GM20000 (cell line): ENCODE results near the gene C1QTNF6.
"Not testable (repeated sequence)": the region's sequence is repeated elsewhere in the genome, so short reads cannot be mapped to it uniquely, and the experiment has no call there.

Experiments
- DNase-seq: peaks from one replicate; pipeline ENCODE4 v3.0.0; 2012; ENCODE audit warnings: low spot score
- TF ChIP-seq, protein P1 (sequence below): IDR thresholded peaks from 2 replicates; pipeline ENCODE4 v1.5.1; 2012; ENCODE audit warnings: mild to moderate bottlenecking, control low read depth; ENCODE audit errors: extremely low read depth, missing control alignments

The C1QTNF6 gene

DNA sequence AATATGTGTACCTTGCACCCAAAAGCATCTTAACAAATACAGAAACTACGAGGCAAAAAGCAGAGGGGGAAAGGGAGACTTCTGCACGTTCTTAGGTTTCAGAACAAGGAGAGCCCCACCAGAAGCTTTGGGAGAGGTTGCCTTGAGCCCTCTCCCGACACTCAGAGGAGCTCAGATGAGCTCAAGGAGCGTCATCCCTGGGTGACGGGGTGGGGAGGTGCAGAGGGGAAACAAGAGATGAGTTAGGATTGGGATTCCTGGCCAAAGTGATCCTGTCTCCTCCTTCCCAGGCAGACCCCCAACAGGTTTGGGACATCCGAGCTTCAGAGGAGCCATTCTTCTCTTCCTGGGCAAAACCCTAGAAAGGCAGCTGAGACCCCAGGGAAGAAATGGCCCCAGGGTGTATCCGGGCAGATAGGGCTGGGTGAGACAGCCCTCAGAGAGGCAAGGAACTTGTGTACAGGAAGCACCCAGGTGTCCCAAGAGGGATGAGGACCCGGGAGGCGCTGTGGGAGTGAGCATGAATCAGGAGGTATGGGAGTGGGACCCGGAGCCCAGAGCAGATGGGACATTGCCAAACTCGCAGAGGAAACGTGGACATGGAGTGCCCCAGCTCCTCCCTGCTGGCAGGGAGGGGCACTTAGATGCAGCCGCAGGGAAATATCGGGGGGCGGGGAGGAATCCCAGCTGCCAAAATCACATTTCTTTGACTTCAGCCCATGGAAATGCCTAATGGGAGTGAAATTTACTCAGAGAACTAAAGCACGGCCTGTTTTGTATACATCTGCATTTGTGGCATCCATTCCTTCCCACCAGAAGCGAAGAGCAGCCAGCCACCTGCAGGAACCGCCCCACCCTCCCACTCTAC lies 12.4 kb downstream of the C1QTNF6 start:
- no peak for DNase-seq
- TF ChIP-seq, protein P1, sequence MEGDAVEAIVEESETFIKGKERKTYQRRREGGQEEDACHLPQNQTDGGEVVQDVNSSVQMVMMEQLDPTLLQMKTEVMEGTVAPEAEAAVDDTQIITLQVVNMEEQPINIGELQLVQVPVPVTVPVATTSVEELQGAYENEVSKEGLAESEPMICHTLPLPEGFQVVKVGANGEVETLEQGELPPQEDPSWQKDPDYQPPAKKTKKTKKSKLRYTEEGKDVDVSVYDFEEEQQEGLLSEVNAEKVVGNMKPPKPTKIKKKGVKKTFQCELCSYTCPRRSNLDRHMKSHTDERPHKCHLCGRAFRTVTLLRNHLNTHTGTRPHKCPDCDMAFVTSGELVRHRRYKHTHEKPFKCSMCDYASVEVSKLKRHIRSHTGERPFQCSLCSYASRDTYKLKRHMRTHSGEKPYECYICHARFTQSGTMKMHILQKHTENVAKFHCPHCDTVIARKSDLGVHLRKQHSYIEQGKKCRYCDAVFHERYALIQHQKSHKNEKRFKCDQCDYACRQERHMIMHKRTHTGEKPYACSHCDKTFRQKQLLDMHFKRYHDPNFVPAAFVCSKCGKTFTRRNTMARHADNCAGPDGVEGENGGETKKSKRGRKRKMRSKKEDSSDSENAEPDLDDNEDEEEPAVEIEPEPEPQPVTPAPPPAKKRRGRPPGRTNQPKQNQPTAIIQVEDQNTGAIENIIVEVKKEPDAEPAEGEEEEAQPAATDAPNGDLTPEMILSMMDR = no peak

DNA sequence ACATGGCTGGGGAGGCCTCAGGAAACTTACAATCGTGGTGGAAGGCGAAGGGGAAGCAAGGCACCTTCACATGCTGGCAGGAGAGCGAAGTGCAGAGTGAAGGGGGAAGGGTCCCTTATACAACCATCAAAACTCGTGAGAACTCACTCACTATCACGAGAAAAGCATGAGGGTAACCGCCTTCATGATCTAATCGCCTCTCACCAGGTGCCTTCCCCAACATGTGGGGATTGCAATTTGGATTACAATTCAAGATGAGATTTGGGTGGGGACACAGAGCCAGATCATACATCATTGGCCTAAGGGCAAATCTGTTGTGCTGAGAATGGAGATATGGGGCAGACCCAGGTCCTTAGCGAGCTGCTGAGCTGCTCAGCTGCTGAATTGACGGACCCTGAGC lies 13.1 kb downstream of the C1QTNF6 start:
- TF ChIP-seq, protein P1 = no peak
- no peak for DNase-seq

DNA sequence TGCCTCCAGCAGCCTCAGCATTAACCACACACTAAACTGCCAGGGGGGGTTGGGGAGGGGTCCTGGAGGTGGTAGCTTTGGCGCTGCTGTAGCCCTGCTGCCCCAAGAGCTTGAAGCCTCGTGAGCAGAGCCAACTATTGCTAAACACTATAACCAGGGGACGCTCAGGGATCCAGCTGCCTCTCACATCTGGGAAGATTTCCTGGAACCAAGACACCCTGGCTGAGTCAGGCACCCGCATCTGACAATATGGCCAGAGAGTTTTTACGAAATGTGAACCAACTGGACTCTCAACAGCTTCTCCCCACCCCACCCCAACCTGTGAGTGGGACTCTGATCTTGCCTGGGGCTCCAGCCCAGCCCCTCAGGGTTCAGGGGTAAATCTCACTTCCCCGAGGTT lies 14.3 kb downstream of the C1QTNF6 start:
- TF ChIP-seq, protein P1 = no peak
- DNase-seq = no peak

DNA sequence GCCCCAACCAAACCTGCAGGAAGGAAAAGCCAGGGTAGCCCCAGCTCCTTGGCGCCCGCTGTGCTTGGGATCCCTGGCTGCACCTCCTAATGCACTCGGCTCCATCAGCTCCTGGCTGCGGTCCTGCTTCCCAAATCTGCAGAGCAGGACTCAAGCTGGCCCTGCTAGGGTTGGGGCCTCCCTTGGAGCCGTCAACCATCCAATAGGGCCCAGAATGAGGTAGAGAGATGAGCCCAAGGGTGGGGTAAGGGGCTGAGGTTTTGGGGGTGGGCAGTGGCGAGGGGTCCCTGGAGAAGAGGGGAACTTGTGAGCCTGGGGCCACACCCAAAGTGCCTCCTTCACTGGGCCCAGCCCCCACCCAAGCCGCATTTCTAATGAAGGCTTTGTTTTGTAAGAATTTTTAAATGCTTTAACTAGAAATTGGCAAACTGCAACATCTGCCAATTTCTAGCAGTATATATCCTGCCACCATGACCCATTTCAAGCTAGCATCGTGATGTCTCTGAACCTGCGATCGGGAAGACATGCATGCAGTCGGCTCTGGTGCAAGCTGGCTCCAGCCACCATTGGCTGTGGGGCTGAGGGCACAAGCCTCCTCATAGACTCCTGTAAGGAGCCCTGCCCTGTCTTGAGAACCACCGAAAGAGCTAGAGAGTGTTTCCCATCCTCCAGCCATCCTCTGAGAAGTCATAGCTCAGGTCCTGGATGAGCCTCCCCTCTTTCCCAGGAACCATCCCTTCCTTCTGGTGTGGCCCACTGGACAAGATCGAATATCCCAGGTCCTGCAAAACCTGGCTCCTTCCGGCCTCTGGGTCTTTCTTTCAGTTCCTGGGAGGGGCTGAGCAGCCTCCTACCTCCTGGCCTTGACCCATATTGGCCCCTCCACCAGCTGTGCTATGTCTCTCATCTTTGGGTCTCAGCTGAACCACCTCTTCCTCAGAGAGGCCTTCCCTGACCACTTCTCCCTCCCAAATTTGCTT lies 15.5 kb downstream of the C1QTNF6 start:
- no peak for DNase-seq
- TF ChIP-seq, protein P1 = no peak

DNA sequence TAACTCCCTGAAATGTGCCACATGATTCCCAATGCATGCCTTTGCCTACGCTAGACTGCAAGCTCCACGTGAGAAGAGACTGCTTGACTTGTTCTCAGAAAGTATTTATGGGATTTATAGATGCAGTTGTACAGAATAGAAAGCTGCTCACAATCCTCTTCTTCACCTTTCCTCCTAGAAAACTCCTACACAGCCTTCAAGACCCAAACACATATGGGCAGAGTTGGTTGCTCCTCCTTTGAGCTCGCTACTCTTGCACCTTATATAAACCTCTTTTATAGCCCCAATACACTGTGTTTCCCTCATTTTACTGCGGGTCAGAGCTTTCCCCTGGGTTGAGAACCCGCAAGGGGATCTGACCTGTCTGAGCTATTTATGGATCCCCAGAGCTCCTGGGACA lies 16.4 kb downstream of the C1QTNF6 start:
- TF ChIP-seq, protein P1 = no peak
- DNase-seq = no peak

DNA sequence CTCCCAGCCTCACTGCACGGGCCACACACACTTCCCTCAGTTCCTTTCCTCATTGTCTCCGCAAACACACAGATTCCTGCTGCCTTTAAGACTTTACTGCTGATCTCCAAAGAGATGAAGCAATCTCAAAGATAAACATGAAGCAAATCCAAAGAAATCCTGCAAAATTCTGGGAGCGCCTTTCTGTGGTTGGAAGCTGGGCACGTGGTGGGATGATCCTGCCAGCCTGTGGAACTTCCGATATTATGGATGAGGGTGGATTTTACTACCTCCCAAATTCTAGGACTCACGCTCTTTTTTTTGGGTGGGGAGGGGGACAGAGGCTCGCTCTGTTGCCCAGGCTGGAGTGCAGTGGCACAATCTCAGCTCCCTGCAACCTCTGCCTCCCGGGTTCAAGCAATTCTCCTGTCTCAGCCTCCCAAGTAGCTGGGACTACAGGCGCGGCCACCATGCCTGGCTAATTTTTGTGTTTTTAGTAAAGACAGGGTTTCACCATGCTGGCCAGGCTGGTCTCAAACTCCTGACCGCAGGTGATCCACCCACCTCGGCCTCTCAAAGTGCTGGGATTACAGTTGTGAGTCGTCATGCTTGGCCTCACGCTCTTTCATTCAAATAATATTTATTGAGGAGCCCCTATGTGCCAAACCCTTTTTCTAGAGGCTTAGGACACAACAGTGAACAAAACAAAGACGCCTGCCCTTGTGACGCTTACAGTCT lies 17.2 kb downstream of the C1QTNF6 start:
- not testable (repeated sequence) for DNase-seq

DNA sequence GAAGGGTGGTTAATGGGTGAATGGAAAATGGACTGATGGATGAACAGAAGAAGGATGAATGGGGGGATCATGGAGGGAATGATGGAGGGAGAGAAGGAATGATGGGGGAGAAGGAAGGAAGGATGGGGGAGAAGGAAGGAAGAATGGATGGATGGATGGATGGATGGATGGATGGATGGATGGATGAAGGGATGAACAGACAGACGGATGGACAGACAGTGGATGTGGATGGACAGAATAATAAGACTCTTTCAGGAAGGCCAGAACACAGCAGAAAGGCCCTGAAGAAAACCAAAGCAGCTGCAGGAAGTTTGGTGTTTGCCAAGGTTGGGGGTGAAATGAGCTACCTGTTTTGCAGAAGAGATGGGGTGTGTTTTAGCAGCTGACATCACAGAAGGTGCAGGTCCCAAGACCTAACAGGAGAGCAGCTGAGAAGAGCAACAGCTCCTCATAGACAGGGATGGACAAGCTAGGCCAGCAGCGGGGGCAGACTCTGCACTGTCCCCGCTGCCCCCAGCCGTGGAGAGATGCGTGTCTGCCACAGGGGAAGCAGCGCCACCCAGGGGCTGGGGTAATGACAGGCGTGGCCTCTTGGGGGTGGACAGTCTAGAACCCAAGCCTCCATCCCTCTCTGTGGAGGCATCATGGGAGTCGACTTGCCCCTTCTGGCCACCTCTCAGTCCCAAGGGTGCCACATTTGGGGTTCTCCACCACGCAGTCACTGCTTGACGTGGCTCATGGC lies 17.9 kb downstream of the C1QTNF6 start:
- DNase-seq = no peak
- TF ChIP-seq, protein P1 = no peak
